HL-60 (cell line): ENCODE results near the gene TBPL1.

Experiments
- GABPA ChIP-seq: IDR thresholded peaks from 2 replicates; pipeline ENCODE4 v1.6.1; 2012; ENCODE audit warnings: low read depth
- POLR2AphosphoS5 ChIP-seq: IDR thresholded peaks from 2 replicates; pipeline ENCODE4 v1.6.1; 2012; ENCODE audit warnings: low read depth
- TF ChIP-seq, protein P1 (sequence below): IDR thresholded peaks from one replicate; pipeline ENCODE4 v1.5.1; 2011; ENCODE audit warnings: low read length, control low read depth, inconsistent platforms; ENCODE audit not compliant: insufficient read depth
- TF ChIP-seq, protein P2 (sequence below): IDR thresholded peaks from 2 replicates; pipeline ENCODE4 v1.6.1; 2012; ENCODE audit warnings: low read depth; ENCODE audit not compliant: insufficient replicate concordance

DNA sequence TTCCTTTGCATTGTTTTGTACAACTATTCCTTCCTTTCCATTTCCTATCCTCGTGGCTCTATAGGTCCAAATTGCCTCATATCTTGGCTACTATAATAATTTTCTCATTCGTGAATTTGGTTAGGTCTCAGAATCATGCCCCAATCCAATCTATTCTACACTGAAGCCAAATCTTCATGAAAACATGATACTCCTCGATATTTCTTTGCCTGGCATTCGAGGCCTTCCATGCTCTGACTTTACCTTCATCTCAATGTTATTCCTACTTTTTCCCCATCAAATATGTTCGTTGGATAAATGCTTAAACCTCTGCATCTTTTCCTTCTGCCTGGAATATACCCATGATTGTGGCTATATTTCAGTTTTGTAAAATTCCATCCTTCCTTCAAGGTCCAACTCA is 33.7 kb upstream of the TBPL1 start:
- TF ChIP-seq, protein P1, sequence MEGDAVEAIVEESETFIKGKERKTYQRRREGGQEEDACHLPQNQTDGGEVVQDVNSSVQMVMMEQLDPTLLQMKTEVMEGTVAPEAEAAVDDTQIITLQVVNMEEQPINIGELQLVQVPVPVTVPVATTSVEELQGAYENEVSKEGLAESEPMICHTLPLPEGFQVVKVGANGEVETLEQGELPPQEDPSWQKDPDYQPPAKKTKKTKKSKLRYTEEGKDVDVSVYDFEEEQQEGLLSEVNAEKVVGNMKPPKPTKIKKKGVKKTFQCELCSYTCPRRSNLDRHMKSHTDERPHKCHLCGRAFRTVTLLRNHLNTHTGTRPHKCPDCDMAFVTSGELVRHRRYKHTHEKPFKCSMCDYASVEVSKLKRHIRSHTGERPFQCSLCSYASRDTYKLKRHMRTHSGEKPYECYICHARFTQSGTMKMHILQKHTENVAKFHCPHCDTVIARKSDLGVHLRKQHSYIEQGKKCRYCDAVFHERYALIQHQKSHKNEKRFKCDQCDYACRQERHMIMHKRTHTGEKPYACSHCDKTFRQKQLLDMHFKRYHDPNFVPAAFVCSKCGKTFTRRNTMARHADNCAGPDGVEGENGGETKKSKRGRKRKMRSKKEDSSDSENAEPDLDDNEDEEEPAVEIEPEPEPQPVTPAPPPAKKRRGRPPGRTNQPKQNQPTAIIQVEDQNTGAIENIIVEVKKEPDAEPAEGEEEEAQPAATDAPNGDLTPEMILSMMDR = no peak
- TF ChIP-seq, protein P2, sequence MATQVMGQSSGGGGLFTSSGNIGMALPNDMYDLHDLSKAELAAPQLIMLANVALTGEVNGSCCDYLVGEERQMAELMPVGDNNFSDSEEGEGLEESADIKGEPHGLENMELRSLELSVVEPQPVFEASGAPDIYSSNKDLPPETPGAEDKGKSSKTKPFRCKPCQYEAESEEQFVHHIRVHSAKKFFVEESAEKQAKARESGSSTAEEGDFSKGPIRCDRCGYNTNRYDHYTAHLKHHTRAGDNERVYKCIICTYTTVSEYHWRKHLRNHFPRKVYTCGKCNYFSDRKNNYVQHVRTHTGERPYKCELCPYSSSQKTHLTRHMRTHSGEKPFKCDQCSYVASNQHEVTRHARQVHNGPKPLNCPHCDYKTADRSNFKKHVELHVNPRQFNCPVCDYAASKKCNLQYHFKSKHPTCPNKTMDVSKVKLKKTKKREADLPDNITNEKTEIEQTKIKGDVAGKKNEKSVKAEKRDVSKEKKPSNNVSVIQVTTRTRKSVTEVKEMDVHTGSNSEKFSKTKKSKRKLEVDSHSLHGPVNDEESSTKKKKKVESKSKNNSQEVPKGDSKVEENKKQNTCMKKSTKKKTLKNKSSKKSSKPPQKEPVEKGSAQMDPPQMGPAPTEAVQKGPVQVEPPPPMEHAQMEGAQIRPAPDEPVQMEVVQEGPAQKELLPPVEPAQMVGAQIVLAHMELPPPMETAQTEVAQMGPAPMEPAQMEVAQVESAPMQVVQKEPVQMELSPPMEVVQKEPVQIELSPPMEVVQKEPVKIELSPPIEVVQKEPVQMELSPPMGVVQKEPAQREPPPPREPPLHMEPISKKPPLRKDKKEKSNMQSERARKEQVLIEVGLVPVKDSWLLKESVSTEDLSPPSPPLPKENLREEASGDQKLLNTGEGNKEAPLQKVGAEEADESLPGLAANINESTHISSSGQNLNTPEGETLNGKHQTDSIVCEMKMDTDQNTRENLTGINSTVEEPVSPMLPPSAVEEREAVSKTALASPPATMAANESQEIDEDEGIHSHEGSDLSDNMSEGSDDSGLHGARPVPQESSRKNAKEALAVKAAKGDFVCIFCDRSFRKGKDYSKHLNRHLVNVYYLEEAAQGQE = no peak
- no peak for TF ChIP-seq POLR2AphosphoS5
- TF ChIP-seq GABPA = no peak
